Motor neuron (in vitro differentiated cells): ENCODE data around the gene FLNC. TPM values are rescaled to one million over a fixed set of nuclear protein-coding genes. Genes with fewer than 3 reads are reported as not detected.
A peak's percentile ranks its signal among the peaks of the same experiment; 100 is the strongest.

Experiments used
- ATAC-seq, 8 experiments: fragments of 200-7000 bp; cut with Tn5 transposase; replicated peaks in 6 of 8; 2 replicates each; pipeline ENCODE4 v1.8.0; 2021; ENCODE audit warnings: mild to moderate bottlenecking in 8 of 8, moderate library complexity in 8 of 8
- H3K27ac ChIP-seq, 2 donors: fragments of 250-450 bp; sonication (Bioruptor Pico); 2 replicates each; pipeline ENCODE4 v1.9.0; 2021; ENCODE audit warnings: antibody characterized with exemption in 2 of 2, mild to moderate bottlenecking in 2 of 2, moderate library complexity in 1 of 2
- H3K4me1 ChIP-seq, 2 donors: fragments of 250-450 bp; sonication (Bioruptor Pico); replicated peaks in 1 of 2; 2 replicates each; pipeline ENCODE4 v1.6.1; 2021; ENCODE audit warnings: antibody characterized with exemption in 2 of 2, mild to moderate bottlenecking in 2 of 2, moderate library complexity in 1 of 2
- H3K4me3 ChIP-seq, 5 donors: fragments of 250-450 bp; sonication (Bioruptor Pico); 2 replicates each; pipeline ENCODE4 v1.9.0; 2021; ENCODE audit warnings: antibody characterized with exemption in 5 of 5, mild to moderate bottlenecking in 5 of 5, moderate library complexity in 4 of 5
- WGBS, 10 experiments: fragments of 450-650 bp; shearing (Covaris generic); methylation state at CpG; one replicate each; pipeline ENCODE4 v1.0.0; 2022; 5-methylcytosine and 5-hydroxymethylcytosine counted together
- in situ Hi-C, 9 experiments: fragments of 400-800 bp; cut with MboI; loops; one replicate each; pipeline ENCODE4 v1.15.0; 2021; ENCODE audit warnings: low sequenced_read_pairs in 9 of 9, low pct_unique_long_range_greater_than_20kb in 2 of 9; ENCODE audit not compliant: unreplicated experiment in 9 of 9
- total RNA-seq, 8 experiments: library from RNA; unstranded; fragments of 300-600 nt; gene quantifications; 2 replicates each; pipeline versions ENCODE4 v1.2.3 to v1.2.4, GENCODE V29; 2022

Gene FLNC
- total RNA-seq, 8 experiments from 2014 or later: 1.7 to 157 (median 25.9) TPM

DNA sequence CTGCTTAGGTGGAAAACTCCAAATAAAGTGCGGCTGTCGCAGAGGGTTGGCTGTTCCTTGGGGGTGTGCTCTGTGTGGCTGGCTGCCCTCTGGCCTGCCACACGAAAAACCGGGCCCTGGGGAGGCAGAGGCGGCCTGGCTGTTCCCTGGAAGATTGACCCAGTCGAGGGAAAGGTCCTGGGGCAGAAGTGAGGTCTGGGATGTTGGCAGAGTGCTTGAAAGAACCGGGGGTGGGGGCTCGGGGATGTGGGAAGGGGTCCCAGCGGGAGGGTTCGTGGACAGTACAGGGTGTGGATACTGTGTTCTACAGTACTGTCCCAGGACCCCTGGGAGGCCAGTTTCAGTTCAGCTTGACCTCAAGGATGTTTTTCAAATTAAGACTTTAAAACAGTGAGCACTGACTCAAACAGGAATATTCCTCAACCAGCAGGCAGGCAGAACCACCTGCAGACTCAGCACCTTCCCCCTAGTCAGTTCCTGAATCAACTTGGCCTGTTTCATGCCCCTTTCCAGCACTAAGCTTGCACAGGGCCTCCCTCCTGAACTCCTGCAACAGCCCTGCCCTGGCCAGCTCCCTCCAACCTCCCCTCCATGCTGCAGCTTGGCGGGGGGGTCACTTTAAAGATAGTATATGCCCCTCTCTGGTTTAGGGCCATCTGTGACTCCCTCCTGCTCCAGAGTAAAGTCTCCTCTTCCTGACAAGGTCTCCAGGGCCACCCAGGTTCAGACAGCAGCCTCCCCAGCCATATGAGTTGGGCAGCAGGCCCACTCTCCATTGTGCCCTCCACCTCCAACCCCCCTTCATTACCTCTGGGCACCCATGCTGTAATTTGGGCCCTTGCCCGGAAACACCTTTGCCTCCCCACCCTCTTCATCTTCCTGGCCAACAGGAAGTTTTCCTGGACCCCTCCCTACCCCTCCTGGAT lies 29.3 kb downstream of the FLNC start:
- no peak for ATAC-seq
- Histone ChIP-seq H3K27ac (no peak overlapping the region), H3K4me3 (no peak overlapping the region), H3K4me1 (peaks cover 8 to 12% of the 10 kb centered on the region in 2 donors)
- WGBS, 10 experiments: 67 to 76% methylated on average over 1 to 3 of the region's 12 CpGs; no CpG with 5 or more reads in 8 of the 10 experiments
- in situ Hi-C loops: no loop called here

DNA sequence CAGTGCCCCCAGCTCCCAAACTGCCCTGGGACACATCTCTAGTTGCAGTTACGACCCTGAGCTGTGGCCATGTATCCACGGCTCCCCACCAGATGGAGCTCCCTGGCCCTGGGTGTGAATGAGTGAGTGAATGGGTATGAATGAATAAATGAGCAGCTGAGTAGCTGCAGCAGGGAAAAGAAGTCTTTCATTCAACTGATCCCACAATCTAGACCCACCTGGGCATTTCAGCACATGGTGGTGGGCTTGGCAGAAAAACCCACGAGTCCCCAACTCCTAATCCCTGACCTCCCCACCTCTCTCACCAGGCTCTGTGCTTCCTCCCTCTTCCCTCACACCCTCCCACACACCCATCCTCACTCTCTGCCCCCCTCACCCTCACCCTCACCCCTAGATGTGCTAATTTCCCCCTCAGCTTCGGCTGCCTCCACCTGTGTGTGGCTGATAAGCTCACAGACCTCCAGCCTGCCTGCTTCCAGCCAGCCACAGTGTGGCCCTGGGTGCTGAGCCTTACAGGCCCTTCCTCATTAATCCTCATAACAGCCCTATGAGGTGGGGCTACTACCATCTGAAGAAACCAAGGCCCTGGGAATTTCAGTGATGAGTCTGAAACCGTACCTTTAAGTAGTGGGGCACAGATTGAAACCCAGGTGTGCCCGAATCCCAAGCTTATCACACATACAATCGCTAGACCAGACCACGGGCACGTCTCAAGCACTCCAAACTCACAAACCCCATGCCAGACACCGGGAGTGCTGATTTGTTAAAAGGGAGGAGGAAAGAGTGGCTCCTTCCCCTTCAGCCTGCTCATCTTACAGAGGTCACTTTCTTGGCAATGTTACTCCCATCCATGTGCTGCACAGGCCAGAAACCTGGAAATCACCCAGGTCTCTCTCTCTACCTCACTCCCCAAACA lies 30.2 kb downstream of the FLNC start:
- 70 to 100% (median 92%) methylated on average over 1 to 2 of the region's 10 CpGs; no CpG with 5 or more reads in 6 of the 10 experiments for WGBS, 10 experiments
- Histone ChIP-seq H3K27ac (no peak overlapping the region), H3K4me3 (no peak overlapping the region), H3K4me1 (peaks cover 8 to 12% of the 10 kb centered on the region in 2 donors)
- ATAC-seq: no peak
- in situ Hi-C loops: no loop called here

DNA sequence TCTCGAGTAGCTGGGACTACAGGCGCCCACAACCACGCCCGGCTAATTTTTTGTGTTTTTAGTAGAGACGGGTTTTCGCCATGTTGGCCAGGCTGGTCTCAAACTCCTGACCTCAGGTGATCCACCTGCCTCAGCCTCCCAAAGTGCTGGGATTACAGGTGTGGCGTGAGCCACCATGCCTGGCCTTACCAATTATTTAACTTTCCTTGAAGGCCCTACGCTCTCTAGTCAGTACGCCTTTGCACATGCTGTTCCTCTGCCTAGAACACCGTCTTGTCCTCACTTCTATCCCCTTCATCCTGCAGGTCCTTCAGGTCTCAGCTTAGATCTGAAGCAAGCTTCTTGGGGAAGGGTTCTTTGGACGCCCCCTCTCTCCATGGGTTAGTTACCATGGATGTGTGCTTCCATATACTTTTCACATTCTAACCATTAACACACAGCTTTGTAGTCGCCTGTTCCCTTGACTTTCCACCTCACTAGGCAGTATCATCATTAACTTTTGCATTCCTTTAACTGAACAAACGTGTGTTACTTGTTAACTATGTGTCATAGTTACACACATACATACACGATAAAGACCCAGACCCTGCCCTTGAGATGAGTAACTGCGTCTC lies 31.9 kb downstream of the FLNC start:
- in situ Hi-C loops: no loop called here
- Histone ChIP-seq H3K4me3 (peak overlapping the region; percentile 20 to 80 (median 59)), H3K4me1 (peaks cover 8 to 12% of the 10 kb centered on the region in 2 donors), H3K27ac (peak overlapping the region in 1 of 2 donors; percentile 3)
- no peak for ATAC-seq
- WGBS, 10 experiments: 0 to 81% (median 64%) methylated on average over 1 to 9 of the region's 15 CpGs; no CpG with 5 or more reads in 4 of the 10 experiments

DNA sequence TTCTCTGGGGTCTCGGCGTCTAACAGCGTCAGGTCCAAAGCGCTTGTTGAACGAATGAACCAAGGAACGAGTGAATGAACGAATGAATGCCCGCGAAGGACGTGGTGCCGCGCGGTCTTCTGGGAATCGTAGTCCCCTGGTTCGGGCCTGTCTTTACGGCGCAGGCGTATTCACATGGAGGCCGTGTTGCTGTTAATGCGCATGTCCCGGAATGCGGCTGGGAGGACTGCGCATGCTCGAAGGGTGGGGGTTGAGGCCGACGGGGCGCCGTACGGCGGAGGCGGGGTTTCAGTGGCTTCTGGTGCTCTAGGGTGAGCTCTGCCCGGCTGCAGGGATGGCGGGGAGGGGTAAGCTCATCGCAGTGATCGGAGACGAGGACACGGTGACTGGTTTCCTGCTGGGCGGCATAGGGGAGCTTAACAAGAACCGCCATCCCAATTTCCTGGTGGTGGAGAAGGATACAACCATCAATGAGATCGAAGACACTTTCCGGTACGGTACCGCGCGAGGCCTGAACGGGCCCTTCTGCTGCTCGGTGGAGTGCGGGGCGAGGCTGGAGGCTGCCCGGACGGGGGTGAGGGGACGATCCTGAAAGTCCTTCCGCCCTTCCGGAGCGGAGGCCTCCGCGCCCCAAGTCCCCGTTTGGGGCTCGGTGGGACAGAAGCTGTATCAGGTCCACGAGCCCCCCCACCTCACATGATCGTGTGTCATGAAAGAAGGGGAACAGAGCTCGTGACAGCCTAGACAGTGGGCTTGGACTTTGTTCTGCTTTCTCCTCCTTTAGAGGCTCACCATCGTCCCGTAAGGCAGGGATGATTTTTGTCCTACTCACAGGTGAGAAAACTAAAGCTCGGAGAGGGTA lies 32.6 kb downstream of the FLNC start, which contains the start of gene ATP6V1F:
ATP6V1F (plus strand) TSS at position 286 of the 862 bp plus-strand sequence; CDS start at position 335, 49 bp downstream.
- Histone ChIP-seq H3K4me3 (peak within 1 kb of the TSS; percentile 56 to 80 (median 67)), H3K27ac (peak within 1 kb of the TSS; percentile 34 to 43), H3K4me1 (peaks cover 8 to 12% of the 10 kb centered on the region in 2 donors)
- peak; percentile 72 to 91 (median 88) for ATAC-seq
- 0 to 7% (median 0%) methylated on average over 1 to 32 of the region's 65 CpGs; no CpG with 5 or more reads in 2 of the 10 experiments for WGBS, 10 experiments
- in situ Hi-C loops: no loop called here

DNA sequence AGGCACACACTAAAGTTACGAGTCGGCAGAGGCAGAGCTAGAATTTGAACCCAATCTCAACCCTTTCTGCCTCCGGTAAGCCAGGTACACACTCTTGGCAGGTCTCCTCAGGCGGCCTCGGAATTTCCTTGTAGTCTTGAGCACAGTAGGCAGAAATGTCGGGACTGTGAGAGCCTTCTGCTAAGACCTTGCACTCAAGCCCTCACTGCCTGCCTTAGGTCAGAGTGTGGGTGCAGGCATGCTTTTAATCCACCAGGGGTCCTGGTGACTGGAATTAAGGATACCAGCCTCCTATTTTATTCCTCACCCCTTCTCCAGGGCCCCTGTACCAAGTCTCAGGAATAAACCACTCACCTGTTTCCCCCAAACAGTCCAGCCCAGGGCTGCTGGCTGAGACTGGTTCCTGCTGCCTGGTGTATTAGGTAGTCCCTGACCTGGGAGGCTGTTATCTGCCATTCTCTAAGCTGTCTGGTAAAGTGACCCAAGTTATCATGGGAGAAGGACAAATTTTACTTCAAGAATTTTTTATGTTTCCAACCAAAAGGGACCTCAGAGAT lies 33.3 kb downstream of the FLNC start:
- H3K4me3 ChIP-seq: peak overlapping the region; percentile 56 to 80 (median 67)
- in situ Hi-C loops: no loop called here
- peaks cover 10 to 16% of the 10 kb centered on the region in 2 donors for H3K4me1 ChIP-seq
- peak; percentile 30 to 69 (median 40) for ATAC-seq
- 0 to 40% (median 0%) methylated on average over 1 to 6 of the region's 6 CpGs; no CpG with 5 or more reads in 2 of the 10 experiments for WGBS, 10 experiments
- H3K27ac ChIP-seq: peak overlapping the region in 1 of 2 donors; percentile 43

DNA sequence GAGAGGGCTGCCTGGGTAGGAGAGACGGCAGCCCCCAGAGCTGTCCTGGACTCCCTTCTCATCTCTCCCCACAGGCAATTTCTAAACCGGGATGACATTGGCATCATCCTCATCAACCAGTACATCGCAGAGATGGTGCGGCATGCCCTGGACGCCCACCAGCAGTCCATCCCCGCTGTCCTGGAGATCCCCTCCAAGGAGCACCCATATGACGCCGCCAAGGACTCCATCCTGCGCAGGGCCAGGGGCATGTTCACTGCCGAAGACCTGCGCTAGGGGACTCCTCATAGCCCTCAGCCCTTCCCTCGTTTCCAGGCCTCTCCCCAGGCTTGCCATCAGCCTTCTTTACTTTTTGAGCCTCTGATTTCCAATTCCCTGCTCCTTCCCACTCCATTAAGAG lies 35.1 kb downstream of the FLNC start:
- Histone ChIP-seq H3K4me1 (peaks cover 17 to 24% of the 10 kb centered on the region in 2 donors), H3K27ac (no peak overlapping the region), H3K4me3 (no peak overlapping the region)
- WGBS, 10 experiments: 83 to 100% (median 100%) methylated on average over 1 to 6 of the region's 12 CpGs; no CpG with 5 or more reads in 5 of the 10 experiments
- in situ Hi-C loops: no loop called here
- ATAC-seq: no peak

DNA sequence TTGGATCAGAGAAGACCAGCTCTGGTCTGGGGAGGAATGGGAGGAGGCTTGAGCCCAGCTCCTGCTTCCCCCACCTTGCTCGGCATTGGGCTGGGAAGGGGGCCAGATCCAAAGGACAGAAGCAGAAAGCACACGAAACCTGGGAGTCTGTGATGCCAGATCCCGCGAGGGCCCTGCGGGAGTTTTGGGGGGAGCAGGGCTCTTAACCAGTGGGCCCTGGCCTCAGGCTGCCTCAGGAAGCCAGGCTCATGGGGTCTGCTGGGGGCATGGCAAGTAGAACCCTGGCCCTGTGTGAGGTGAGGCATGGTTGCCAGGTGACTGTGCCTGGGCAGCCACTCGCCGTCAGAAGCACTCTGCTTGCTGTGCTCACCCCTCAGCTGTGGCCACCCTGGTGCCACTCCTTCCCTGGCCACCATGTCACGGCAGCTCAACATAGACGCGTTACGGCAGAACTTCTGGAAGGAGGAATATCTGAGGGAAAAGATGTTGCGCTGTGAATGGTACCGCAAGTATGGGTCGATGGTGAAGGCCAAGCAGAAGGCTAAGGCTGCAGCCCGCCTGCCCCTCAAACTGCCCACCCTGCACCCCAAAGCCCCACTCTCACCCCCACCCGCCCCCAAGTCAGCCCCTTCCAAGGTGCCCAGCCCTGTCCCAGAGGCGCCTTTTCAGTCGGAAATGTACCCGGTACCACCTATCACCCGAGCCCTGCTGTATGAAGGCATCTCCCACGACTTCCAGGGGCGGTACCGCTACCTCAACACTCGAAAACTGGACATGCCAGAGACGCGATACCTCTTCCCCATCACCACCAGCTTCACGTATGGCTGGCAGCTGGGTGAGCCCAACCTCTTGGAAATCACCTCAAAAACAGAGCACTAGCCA lies 36.0 kb downstream of the FLNC start:
- no peak for ATAC-seq
- WGBS, 10 experiments: 80 to 100% (median 97%) methylated on average over 1 to 12 of the region's 27 CpGs; no CpG with 5 or more reads in 2 of the 10 experiments
- in situ Hi-C loops: no loop called here

DNA sequence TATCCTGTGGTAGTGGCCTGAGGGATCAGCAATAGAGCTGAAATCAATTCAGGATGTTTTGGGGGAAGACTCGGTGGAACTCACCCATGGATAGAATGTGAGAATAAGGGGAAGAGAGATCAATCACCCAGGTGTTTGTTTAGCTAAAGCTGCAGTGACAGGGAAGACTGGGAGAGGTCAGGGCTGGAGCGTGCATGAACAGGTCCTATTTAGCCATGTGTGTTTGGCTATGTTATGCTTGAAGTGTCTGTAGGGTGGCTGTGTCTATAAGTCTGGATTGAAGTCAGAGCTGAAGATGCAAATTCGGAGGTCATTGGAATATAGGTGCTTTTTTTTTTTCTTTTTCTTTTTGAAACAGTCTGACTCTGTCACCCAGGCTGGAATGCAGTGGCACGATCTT lies 37.0 kb downstream of the FLNC start:
- no peak overlapping the region for H3K4me3 ChIP-seq
- in situ Hi-C loops: no loop called here
- no peak overlapping the region for H3K27ac ChIP-seq
- 53 to 100% (median 75%) methylated on average over 1 to 2 of the region's 4 CpGs; no CpG with 5 or more reads in 4 of the 10 experiments for WGBS, 10 experiments
- peaks cover 17 to 22% of the 10 kb centered on the region in 2 donors for H3K4me1 ChIP-seq
- ATAC-seq: no peak

More for the DNA sequence above, 36.0 kb downstream of the FLNC start:
- H3K4me1 ChIP-seq: peaks cover 17 to 24% of the 10 kb centered on the region in 2 donors
- H3K4me3 ChIP-seq: no peak overlapping the region
- H3K27ac ChIP-seq: no peak overlapping the region

DNA sequence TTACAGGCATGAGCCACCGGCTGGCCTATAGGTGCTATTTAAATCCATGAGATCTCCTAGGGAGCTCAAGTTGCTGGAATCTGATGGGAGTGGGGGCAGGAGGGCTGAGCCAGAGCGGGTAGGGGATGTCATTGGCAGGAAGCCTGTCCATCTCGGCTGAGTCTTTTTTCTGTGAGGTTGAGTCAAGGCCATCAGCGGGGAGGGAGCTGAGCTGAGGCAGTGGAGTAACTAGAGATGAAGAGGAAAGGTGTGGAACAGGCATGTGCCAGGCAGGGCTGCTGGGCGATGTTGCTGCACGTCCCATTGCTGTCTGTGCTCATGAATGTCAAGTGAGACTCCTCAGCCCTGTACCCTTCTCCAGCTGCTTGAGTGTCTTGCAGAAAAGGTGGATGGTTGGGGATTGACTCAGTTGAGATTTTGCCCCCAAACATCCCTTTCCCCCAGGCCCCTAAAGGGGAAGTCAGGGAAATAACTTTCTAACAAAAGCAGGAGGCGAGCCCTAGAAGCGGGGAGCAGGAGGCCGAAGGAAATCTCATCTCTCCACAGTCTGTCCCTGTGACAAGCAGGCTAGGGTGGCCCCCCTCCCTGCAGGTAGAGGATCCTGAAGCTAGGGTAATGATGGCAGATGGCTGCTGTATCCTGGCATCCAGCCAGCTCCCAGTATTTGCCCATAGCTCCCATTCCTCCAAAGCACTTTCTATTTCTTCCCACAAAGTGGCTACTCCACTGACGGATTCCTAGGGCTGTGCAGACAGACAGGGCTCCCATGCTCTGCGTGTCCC lies 37.8 kb downstream of the FLNC start:
- WGBS, 10 experiments: 43 to 96% (median 66%) methylated on average over 1 to 4 of the region's 11 CpGs
- Histone ChIP-seq H3K27ac (no peak overlapping the region), H3K4me1 (peaks cover 17 to 21% of the 10 kb centered on the region in 2 donors), H3K4me3 (no peak overlapping the region)
- ATAC-seq: no peak
- in situ Hi-C loops: no loop called here

DNA sequence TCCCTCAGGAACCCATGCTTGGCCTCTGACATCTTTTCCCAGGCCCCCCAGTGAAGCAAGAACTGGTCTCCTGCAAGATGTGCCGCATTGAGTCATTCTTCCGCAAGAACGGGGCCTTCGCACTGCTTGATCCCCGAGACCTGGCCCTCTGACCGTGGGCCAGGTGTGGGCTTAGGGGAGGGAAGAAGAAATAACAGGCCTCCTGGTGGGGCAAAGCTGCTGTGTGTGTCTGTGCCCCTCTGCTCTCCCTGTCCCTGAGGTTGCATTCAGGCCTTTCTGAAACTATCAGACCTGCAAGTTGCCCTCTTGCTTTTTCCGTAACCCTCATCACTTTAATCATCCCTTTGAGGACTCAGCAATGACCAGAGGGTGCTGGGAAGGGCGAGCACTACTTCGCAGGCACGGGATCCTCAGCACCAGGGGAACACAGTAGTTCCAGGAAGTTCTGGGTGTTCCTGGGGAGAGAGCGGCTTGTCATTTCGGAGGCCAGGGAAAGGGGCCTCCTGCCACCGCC lies 38.5 kb downstream of the FLNC start:
- Histone ChIP-seq H3K4me3 (peak overlapping the region; percentile 21 to 39 (median 35)), H3K27ac (no peak overlapping the region), H3K4me1 (peaks cover 16 to 19% of the 10 kb centered on the region in 2 donors)
- peak in 4 of 8 experiments; percentile 4 to 27 (median 22) for ATAC-seq
- 0 to 60% (median 50%) methylated on average over 1 to 7 of the region's 13 CpGs; no CpG with 5 or more reads in 4 of the 10 experiments for WGBS, 10 experiments
- in situ Hi-C loops: no loop called here
